SK-N-SH (cell line): ENCODE data around the gene SOWAHA. TPM values are rescaled to one million over a fixed set of nuclear protein-coding genes. Genes with fewer than 3 reads are reported as not detected.

Experiments used
- CTCF ChIA-PET: fragments of 300-600, 350-600 bp; formaldehyde crosslinking; extraction: SDS; loops from one replicate; lab custom pipeline; 2021; lab: Yijun Ruan, JAX
- POLR2A ChIA-PET: fragments of 350-600 bp; sonication (Branson Sonifier 250); formaldehyde crosslinking; extraction: SDS; loops from one replicate; lab custom pipeline; 2020; ENCODE audit warnings: antibody characterized with exemption, inconsistent platforms; lab: Yijun Ruan, JAX
- DNase-seq: peaks from one replicate; pipeline ENCODE4 v3.0.0; 2012
- H2AFZ ChIP-seq: fragments of 200-600 bp; sonication (generic); 2 replicates; pipeline ENCODE4 v1.8.1; 2016; ENCODE audit warnings: antibody characterized with exemption, mild to moderate bottlenecking, low read depth
- H3F3A ChIP-seq: fragments of 200-600 bp; sonication (generic); replicated peaks from 2 replicates; pipeline ENCODE3; 2016; ENCODE audit warnings: antibody characterized with exemption, mild to moderate bottlenecking; ENCODE audit not compliant: insufficient read depth
- H3K27ac ChIP-seq, 2 experiments: fragments of 200-500 bp in 1 of 2; fragments of 200-600 bp in 1 of 2; sonication (Bioruptor generic) in 1 of 2; sonication (generic), shearing (Covaris generic) in 1 of 2; 2 replicates each; pipeline versions ENCODE4 v1.5.1 to v1.6.1; 2014 to 2016; ENCODE audit warnings: low read depth in 2 of 2, inconsistent platforms in 1 of 2, low read length in 1 of 2, mild to moderate bottlenecking in 1 of 2, mixed read lengths in 1 of 2
- H3K27me3 ChIP-seq: fragments of 200-600 bp; sonication (generic), shearing (Covaris generic); 2 replicates; pipeline ENCODE4 v1.6.1; 2016; ENCODE audit warnings: mixed run types; ENCODE audit not compliant: insufficient read depth
- H3K36me3 ChIP-seq, 2 experiments: fragments of 200-500 bp in 1 of 2; fragments of 200-600 bp in 1 of 2; sonication (Bioruptor generic) in 1 of 2; sonication (generic) in 1 of 2; replicated peaks in 1 of 2; 2 replicates each; pipeline versions ENCODE3 to v1.5.1; 2014 to 2016; ENCODE audit warnings: low read length in 1 of 2, mild to moderate bottlenecking in 1 of 2; ENCODE audit not compliant: insufficient read depth in 2 of 2, control insufficient read depth in 1 of 2
- H3K4me1 ChIP-seq, 2 experiments: fragments of 200-500 bp in 1 of 2; fragments of 200-600 bp in 1 of 2; sonication (Bioruptor generic) in 1 of 2; sonication (generic), shearing (Covaris generic) in 1 of 2; 2 replicates each; pipeline versions ENCODE4 v1.5.1 to v1.6.1; 2014 to 2016; ENCODE audit warnings: low read depth in 1 of 2, low read length in 1 of 2, mixed run types in 1 of 2; ENCODE audit not compliant: insufficient read depth in 2 of 2, control insufficient read depth in 1 of 2
- H3K4me2 ChIP-seq: fragments of 200-600 bp; sonication (generic), shearing (Covaris generic); 2 replicates; pipeline ENCODE4 v1.6.1; 2017; ENCODE audit warnings: mixed run types
- H3K4me3 ChIP-seq, 2 experiments: fragments of 200-500 bp in 1 of 2; fragments of 200-600 bp in 1 of 2; sonication (Bioruptor generic) in 1 of 2; sonication (generic), shearing (Covaris generic) in 1 of 2; 2 replicates each; pipeline versions ENCODE4 v1.5.1 to v1.8.1; 2014 to 2016; ENCODE audit warnings: low read depth in 2 of 2, inconsistent platforms in 1 of 2, low read length in 1 of 2, mild to moderate bottlenecking in 1 of 2, mixed read lengths in 1 of 2, moderate library complexity in 1 of 2
- H3K79me2 ChIP-seq: fragments of 200-600 bp; sonication (generic); 2 replicates; pipeline ENCODE4 v1.8.1; 2017; ENCODE audit warnings: mild to moderate bottlenecking; ENCODE audit not compliant: insufficient read depth
- H3K9ac ChIP-seq: fragments of 200-600 bp; sonication (generic); 2 replicates; pipeline ENCODE4 v1.6.1; 2017; ENCODE audit warnings: mixed run types
- H3K9me2 ChIP-seq: fragments of 200-600 bp; sonication (generic); 2 replicates; pipeline ENCODE4 v1.6.1; 2017; ENCODE audit warnings: mixed run types
- H3K9me3 ChIP-seq: fragments of 200-600 bp; sonication (generic); 2 replicates; pipeline ENCODE4 v1.6.1; 2017; ENCODE audit warnings: mixed run types, mild to moderate bottlenecking, moderate library complexity
- H4K20me1 ChIP-seq: fragments of 200-600 bp; sonication (generic); 2 replicates; pipeline ENCODE4 v1.6.1; 2017; ENCODE audit warnings: mild to moderate bottlenecking, mixed run types; ENCODE audit not compliant: insufficient read depth
- FOXM1 ChIP-seq: IDR thresholded peaks from 2 replicates; pipeline ENCODE4 v1.4.0; 2012; ENCODE audit warnings: low read depth, mild to moderate bottlenecking
- JUND ChIP-seq: IDR thresholded peaks from 2 replicates; pipeline ENCODE4 v1.4.0; 2012
- MXI1 ChIP-seq: IDR thresholded peaks from 2 replicates; pipeline ENCODE4 v1.6.1; 2012; ENCODE audit warnings: mild to moderate bottlenecking, low read depth, low read length, improper control_type of control experiment
- NRF1 ChIP-seq: IDR thresholded peaks from 2 replicates; pipeline ENCODE4 v1.6.1; 2012; ENCODE audit warnings: low read depth, mild to moderate bottlenecking, low read length
- RFX5 ChIP-seq: IDR thresholded peaks from 2 replicates; pipeline ENCODE4 v1.6.1; 2012; ENCODE audit warnings: mild to moderate bottlenecking, improper control_type of control experiment, low read length
- RXRA ChIP-seq: IDR thresholded peaks from 2 replicates; pipeline ENCODE4 v1.4.0; 2012; ENCODE audit warnings: low read depth, mild to moderate bottlenecking, borderline replicate concordance
- TAF1 ChIP-seq: IDR thresholded peaks from 2 replicates; pipeline ENCODE4 v1.6.1; 2012; ENCODE audit warnings: low read depth, mild to moderate bottlenecking, low read length, moderate library complexity, borderline replicate concordance
- TEAD4 ChIP-seq: IDR thresholded peaks from 2 replicates; pipeline ENCODE4 v1.4.0; 2012; ENCODE audit warnings: mild to moderate bottlenecking, borderline replicate concordance; ENCODE audit not compliant: insufficient read depth
- WGBS: methylation state at CpG from one replicate; pipeline ENCODE4 v1.1.6; 2017; ENCODE audit warnings: low lambda C conversion rate; 5-methylcytosine and 5-hydroxymethylcytosine counted together
- polyA plus RNA-seq, 3 experiments: library from polyadenylated mRNA; depleted of rRNA; stranded (reverse); fragments of >200 nt; gene quantifications; 2 replicates each; pipeline ENCODE4 v1.2.3, GENCODE V29; 2012
- TF ChIP-seq, protein P1 (sequence below): IDR thresholded peaks from 2 replicates; pipeline ENCODE4 v1.4.0; 2012; ENCODE audit warnings: low read depth, borderline replicate concordance
- TF ChIP-seq, protein P2 (sequence below): IDR thresholded peaks from 2 replicates; pipeline ENCODE4 v1.4.0; 2012; ENCODE audit warnings: low read depth

The SOWAHA gene
- polyA plus RNA-seq, 1 of the 3 experiments (the other 2 are of a cell fraction), result 0.30 TPM

DNA sequence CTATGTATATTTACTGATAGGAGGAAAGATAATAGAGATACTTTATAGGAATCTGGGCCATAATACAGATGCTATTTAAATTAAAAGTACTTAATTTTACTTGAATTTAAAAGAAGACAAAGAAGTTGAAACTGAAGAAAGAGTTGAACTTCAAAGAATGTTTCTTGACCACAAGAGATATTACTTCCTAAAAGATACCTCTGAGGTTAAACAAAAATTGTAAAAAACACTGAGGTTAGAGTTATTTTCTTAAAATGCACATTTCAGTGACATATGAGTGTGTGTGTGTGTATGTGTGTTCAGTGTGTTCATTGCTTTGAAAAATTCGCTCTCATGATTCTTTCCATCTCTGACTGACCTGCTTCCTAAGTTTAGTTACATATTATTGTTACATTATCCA, 32.5 kb upstream of the SOWAHA start:
- ChIA-PET POLR2A (no interaction called here), CTCF (interaction anchor here (0.7 kb wide), 1 partner anchor 254 kb away, joined by 3 read pairs; no protein-coding TSS in a partner anchor)
- peaks cover 5% of the 10 kb centered on the region for H3F3A ChIP-seq
- H3K27ac ChIP-seq, result no peak overlapping the region
- no peaks in the 10 kb centered on the region for H3K9me2 ChIP-seq
- peaks cover 12% of the 10 kb centered on the region for H3K79me2 ChIP-seq
- TF ChIP-seq NRF1, result no peak
- TF ChIP-seq, protein P1, sequence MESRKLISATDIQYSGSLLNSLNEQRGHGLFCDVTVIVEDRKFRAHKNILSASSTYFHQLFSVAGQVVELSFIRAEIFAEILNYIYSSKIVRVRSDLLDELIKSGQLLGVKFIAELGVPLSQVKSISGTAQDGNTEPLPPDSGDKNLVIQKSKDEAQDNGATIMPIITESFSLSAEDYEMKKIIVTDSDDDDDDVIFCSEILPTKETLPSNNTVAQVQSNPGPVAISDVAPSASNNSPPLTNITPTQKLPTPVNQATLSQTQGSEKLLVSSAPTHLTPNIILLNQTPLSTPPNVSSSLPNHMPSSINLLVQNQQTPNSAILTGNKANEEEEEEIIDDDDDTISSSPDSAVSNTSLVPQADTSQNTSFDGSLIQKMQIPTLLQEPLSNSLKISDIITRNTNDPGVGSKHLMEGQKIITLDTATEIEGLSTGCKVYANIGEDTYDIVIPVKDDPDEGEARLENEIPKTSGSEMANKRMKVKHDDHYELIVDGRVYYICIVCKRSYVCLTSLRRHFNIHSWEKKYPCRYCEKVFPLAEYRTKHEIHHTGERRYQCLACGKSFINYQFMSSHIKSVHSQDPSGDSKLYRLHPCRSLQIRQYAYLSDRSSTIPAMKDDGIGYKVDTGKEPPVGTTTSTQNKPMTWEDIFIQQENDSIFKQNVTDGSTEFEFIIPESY, result no peak
- TF ChIP-seq RXRA, result no peak
- no peak for TF ChIP-seq FOXM1
- TF ChIP-seq, protein P2, sequence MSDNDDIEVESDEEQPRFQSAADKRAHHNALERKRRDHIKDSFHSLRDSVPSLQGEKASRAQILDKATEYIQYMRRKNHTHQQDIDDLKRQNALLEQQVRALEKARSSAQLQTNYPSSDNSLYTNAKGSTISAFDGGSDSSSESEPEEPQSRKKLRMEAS, result no peak
- 91% methylated on average over 1 of the region's 1 CpG for WGBS
- H3K27me3 ChIP-seq, result no peaks in the 10 kb centered on the region
- H3K36me3 ChIP-seq, result no peaks in the 10 kb centered on the region
- no peak overlapping the region for H3K4me3 ChIP-seq
- no peaks in the 10 kb centered on the region for H4K20me1 ChIP-seq
- peaks cover 11 to 21% of the 10 kb centered on the region in 2 experiments; a peak in 2 of 4 replicates for H3K4me1 ChIP-seq
- H2AFZ ChIP-seq, result no peak overlapping the region
- no peak for DNase-seq
- no peaks in the 10 kb centered on the region for H3K9me3 ChIP-seq
- no peak overlapping the region for H3K4me2 ChIP-seq
- H3K9ac ChIP-seq, result no peak overlapping the region

DNA sequence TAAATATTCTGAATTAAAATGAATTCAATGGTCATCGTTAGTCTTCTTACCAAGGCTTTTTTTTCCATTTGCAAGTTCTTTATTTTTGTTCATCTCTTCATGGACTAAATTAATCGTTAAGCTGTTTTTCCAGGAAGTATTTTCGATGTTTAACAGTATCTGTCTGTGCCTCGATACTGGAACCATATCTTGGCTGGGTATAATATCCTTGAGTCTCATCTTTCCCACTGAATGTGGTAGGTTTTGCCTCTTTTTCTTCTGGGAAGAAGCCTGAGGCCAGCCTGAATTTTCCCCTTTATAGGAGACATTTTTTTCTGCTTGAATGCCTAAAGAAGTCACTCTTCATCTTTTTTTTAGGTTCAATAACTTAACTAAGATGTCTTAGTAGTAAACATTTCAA, 32.1 kb upstream of the SOWAHA start:
- Histone ChIP-seq H3K9me3 (no peaks in the 10 kb centered on the region), H3K27ac (no peak overlapping the region), H3K4me1 (peaks cover 8 to 18% of the 10 kb centered on the region in 2 experiments; a peak in 2 of 4 replicates), H3K4me3 (no peak overlapping the region), H3K9ac (no peak overlapping the region), H3K79me2 (peaks cover 8% of the 10 kb centered on the region), H3K27me3 (no peaks in the 10 kb centered on the region), H3F3A (peaks cover 5% of the 10 kb centered on the region), H3K4me2 (no peak overlapping the region), H3K9me2 (no peaks in the 10 kb centered on the region), H2AFZ (peak overlapping the region; percentile 95; the same call in 1 of the 2 replicates), H3K36me3 (no peaks in the 10 kb centered on the region), H4K20me1 (no peaks in the 10 kb centered on the region)
- TF ChIP-seq MXI1 (no peak), JUND (no peak), RFX5 (no peak), TAF1 (no peak), TEAD4 (no peak), NRF1 (no peak), FOXM1 (no peak)
- no peak for DNase-seq
- ChIA-PET POLR2A (no interaction called here), CTCF (interaction anchor here (0.7 kb wide), 1 partner anchor 254 kb away, joined by 3 read pairs; no protein-coding TSS in a partner anchor)
- WGBS, result 86% methylated on average over 4 of the region's 4 CpGs
